Epithelial cell of proximal tubule (primary cell): ENCODE measurements around the gene GMPR2. TPM values are rescaled to one million over a fixed set of nuclear protein-coding genes. Genes with fewer than 3 reads are reported as not detected.

Experiments used
- DNase-seq: peaks from one replicate; pipeline ENCODE4 v3.0.0-alpha.2; 2011; ENCODE audit warnings: low read depth
- H3K4me3 ChIP-seq: 2 replicates; pipeline ENCODE4 v1.5.1; 2011; ENCODE audit warnings: low read depth, mild to moderate bottlenecking, low read length
- CTCF ChIP-seq: conservative IDR thresholded peaks from 2 replicates; pipeline ENCODE4 v1.5.1; 2012; ENCODE audit warnings: low read depth, mild to moderate bottlenecking, low read length
- total RNA-seq: library from RNA; depleted of rRNA; stranded (reverse); fragments of >200 nt; gene quantifications from 2 replicates; pipeline ENCODE4 v1.2.3, GENCODE V29; 2015

GMPR2 gene
- 64.2 and 136 TPM in 2 replicates for total RNA-seq

GRCh38 chr14:24232645-24233537 is at the start of gene GMPR2:
GMPR2 (plus strand) TSS chr14:24232929; CDS start chr14:24233254, 325 bp downstream.
- TF ChIP-seq CTCF = no peak

GRCh38 chr14:24183014-24183481 is 49.7 kb upstream of the GMPR2 start:
- TF ChIP-seq CTCF = no peak
- H3K4me3 ChIP-seq = no peak overlapping the region

More at GRCh38 chr14:24232645-24233537, at the start of gene GMPR2:
- no peak for DNase-seq
- H3K4me3 ChIP-seq = peak within 1 kb of the TSS; percentile 70

DNA sequence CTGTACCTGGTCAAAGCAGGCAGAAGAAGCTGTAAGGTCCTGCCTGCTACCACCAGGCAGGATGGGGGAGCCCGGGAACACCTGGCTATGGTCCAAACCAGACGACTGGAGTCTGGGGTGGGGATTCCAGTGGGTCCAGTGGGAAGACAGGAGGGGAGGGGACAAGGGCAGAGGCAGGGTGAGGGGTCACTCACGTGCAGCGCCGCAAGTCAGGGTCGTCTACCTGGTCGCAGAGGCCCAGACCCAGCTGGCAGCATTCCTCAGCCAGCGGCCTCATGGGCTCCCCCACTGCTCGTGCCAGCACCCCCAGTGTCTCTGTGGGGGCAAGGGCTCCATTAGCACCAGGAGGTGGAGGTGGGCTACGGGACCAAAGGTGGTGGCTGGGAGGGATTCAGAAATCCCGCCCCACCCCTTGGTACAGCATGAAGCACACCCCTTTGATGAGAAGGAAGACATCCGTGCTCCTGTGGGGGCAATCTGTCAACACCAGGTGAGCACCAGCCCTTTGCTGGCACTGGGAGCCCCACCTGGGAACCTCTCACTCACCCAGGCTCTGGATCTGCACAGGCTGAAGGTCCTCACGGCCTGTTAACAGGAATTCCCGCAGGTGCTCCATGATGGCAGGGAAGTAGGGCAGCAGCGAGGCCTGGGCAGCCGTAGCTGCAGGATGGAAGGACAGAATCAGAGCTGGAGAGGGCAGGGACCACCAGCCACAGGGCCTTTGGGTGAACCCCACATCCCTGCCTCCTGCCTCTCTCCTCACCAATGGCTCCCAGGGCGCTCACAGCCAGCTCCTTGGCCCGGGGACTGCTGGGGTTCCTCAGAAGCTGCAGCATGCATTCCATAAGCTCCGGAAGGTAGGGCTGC is 48.4 kb upstream of the GMPR2 start:
- no peak for TF ChIP-seq CTCF
- no peak overlapping the region for H3K4me3 ChIP-seq
- DNase-seq = no peak

More at GRCh38 chr14:24183014-24183481, 49.7 kb upstream of the GMPR2 start:
- no peak for DNase-seq

DNA sequence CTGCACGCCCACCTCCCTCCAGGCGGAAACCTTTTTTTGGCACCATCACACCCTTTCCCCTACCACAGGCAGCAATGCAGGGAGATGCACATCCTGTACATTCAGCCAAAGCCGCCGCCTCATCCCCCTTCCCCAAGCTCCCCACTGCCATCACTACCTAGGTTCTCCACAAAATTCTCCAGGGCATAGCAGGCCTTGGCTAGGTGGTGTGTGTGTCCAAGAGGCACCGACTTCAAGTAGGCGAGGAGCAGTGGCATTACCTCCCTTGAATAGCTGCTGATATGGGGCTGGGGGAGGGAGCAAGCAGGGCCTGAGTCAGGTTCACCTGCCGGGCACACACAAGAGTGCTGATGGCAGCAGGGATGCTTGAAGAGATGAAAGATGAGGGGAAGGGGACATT is 47.7 kb upstream of the GMPR2 start:
- no peak for TF ChIP-seq CTCF
- DNase-seq = no peak
- no peak overlapping the region for H3K4me3 ChIP-seq

GRCh38 chr14:24185741-24186140 is 47.0 kb upstream of the GMPR2 start:
- TF ChIP-seq CTCF = no peak
- DNase-seq = no peak
- H3K4me3 ChIP-seq = no peak overlapping the region

- TF ChIP-seq CTCF = no peak
- DNase-seq = no peak
- H3K4me3 ChIP-seq = peak overlapping the region; percentile 93
Observed at GRCh38 chr14:24186831-24187538, 45.7 kb upstream of the GMPR2 start.
